Measurements from ENCODE around the gene MRPL20.

Gene MRPL20

DNA sequence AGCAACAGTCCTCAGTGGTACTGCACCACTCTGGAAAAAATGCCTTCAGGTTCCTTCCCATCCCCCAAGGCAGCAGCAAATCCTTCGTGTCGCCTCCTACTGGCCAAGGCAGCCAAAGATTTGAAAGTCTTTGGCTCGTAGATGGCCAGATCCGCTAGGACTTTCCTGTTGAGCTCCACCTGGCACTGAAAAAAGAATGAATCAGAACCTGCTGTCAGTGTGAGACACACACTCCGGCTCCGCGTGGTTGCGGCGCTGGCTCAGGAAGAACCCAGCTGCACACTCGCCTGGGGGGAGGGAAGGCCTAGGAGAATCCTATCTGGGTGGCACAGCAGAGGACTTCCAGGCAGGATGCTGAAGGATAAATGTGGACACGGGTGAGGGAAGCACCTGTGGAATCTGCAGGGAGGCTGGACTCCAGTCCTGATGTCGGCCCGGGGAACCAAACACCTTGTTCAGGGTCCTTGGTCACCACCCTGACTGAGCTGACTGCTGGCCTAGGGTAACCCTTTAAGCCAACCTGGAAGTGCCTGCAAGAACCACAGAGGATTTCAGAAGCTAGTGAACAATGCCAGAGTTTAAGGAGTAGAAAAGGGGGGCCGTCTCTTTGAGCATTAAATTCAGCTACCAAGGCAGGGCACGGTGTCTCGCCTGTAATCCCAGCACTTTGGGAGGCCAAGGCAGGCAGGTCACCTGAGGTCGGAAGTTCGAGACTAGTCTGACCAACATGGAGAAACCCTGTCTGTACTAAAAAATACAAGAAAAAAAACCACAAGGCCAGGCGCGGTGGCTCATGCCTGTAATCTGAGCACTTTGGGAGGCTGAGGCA lies 4.8 kb downstream of the MRPL20 start:
- ATAC-seq = no peak

DNA sequence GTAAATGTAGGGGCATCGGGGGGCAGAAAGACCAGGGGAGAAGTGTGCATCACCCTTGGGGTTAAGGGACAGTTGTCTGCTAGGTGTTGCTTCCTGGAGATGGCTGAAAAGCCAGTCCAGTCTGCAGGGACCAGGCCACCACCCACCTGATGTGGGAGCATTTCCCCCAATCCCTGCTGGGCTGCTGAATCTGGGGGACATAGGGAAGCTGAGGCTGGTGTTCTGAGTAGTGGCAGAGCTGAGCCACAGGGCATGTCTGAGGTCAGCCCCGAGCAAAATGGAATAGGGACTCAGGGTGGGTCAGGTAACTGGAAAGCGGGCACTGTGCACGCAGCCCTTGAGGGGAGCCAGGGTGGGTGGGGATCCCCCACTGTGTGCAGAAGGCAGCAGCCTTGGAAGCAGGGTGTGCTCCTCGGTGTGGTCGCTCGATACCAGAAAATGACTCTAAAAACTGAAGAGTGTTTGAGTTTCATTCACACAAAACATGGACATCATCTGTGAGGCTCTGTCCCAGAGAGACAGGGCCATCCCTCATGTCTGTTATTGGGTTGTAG lies 5.6 kb downstream of the MRPL20 start:
- TF ChIP-seq TCF4 (CRISPR knock-in tag; IDR thresholded peaks at IDR 0.05; ENCODE audit: borderline replicate concordance) = no peak
- TF ChIP-seq ZNF8 (CRISPR knock-in tag; IDR thresholded peaks at IDR 0.05) = no peak
- no peak for TF ChIP-seq TOX (CRISPR knock-in tag; IDR thresholded peaks at IDR 0.05; ENCODE audit: borderline replicate concordance)
- TF ChIP-seq ZNF565 (CRISPR knock-in tag; conservative IDR thresholded peaks at IDR 0.05; ENCODE audit: low read depth) = no peak
- no peak for TF ChIP-seq ARNTL (CRISPR knock-in tag; IDR thresholded peaks at IDR 0.05; ENCODE audit: borderline replicate concordance, low read depth)
- no peak for TF ChIP-seq ZFP30 (CRISPR knock-in tag; IDR thresholded peaks at IDR 0.05)
- no peak for ATAC-seq

More for the DNA sequence above, 4.8 kb downstream of the MRPL20 start:
- TF ChIP-seq ZFP3 (CRISPR knock-in tag; IDR thresholded peaks at IDR 0.05) = no peak
- TF ChIP-seq ZC3H10 (CRISPR knock-in tag; IDR thresholded peaks at IDR 0.05) = no peak
- TF ChIP-seq, protein P1, sequence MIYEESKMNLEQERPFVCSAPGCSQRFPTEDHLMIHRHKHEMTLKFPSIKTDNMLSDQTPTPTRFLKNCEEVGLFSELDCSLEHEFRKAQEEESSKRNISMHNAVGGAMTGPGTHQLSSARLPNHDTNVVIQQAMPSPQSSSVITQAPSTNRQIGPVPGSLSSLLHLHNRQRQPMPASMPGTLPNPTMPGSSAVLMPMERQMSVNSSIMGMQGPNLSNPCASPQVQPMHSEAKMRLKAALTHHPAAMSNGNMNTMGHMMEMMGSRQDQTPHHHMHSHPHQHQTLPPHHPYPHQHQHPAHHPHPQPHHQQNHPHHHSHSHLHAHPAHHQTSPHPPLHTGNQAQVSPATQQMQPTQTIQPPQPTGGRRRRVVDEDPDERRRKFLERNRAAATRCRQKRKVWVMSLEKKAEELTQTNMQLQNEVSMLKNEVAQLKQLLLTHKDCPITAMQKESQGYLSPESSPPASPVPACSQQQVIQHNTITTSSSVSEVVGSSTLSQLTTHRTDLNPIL (CRISPR knock-in tag; IDR thresholded peaks at IDR 0.05; ENCODE audit: low read depth) = no peak
- no peak for TF ChIP-seq OSR1 (CRISPR knock-in tag; IDR thresholded peaks at IDR 0.05)
- TF ChIP-seq PPARA (CRISPR knock-in tag; IDR thresholded peaks at IDR 0.05; ENCODE audit: borderline replicate concordance) = no peak
- no peak for TF ChIP-seq GLIS3 (CRISPR knock-in tag; IDR thresholded peaks at IDR 0.05)
- no peak for TF ChIP-seq ZNF565 (CRISPR knock-in tag; conservative IDR thresholded peaks at IDR 0.05; ENCODE audit: low read depth)
- TF ChIP-seq TCF4 (CRISPR knock-in tag; IDR thresholded peaks at IDR 0.05; ENCODE audit: borderline replicate concordance) = no peak
- TF ChIP-seq, protein P2, sequence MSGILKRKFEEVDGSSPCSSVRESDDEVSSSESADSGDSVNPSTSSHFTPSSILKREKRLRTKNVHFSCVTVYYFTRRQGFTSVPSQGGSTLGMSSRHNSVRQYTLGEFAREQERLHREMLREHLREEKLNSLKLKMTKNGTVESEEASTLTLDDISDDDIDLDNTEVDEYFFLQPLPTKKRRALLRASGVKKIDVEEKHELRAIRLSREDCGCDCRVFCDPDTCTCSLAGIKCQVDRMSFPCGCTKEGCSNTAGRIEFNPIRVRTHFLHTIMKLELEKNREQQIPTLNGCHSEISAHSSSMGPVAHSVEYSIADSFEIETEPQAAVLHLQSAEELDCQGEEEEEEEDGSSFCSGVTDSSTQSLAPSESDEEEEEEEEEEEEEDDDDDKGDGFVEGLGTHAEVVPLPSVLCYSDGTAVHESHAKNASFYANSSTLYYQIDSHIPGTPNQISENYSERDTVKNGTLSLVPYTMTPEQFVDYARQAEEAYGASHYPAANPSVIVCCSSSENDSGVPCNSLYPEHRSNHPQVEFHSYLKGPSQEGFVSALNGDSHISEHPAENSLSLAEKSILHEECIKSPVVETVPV (CRISPR knock-in tag; IDR thresholded peaks at IDR 0.05) = no peak
- no peak for TF ChIP-seq CSDC2 (CRISPR knock-in tag; IDR thresholded peaks at IDR 0.05)
- no peak for TF ChIP-seq SNAI2 (CRISPR knock-in tag; IDR thresholded peaks at IDR 0.05)
- TF ChIP-seq, protein P3, sequence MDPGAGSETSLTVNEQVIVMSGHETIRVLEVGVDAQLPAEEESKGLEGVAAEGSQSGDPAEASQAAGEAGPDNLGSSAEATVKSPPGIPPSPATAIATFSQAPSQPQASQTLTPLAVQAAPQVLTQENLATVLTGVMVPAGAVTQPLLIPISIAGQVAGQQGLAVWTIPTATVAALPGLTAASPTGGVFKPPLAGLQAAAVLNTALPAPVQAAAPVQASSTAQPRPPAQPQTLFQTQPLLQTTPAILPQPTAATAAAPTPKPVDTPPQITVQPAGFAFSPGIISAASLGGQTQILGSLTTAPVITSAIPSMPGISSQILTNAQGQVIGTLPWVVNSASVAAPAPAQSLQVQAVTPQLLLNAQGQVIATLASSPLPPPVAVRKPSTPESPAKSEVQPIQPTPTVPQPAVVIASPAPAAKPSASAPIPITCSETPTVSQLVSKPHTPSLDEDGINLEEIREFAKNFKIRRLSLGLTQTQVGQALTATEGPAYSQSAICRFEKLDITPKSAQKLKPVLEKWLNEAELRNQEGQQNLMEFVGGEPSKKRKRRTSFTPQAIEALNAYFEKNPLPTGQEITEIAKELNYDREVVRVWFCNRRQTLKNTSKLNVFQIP (CRISPR knock-in tag; IDR thresholded peaks at IDR 0.05; ENCODE audit: borderline replicate concordance, low read depth) = no peak
- no peak for TF ChIP-seq BACH2 (CRISPR knock-in tag; IDR thresholded peaks at IDR 0.05; ENCODE audit: borderline replicate concordance)
- TF ChIP-seq ARNTL (CRISPR knock-in tag; IDR thresholded peaks at IDR 0.05; ENCODE audit: borderline replicate concordance, low read depth) = no peak
- no peak for TF ChIP-seq TOX (CRISPR knock-in tag; IDR thresholded peaks at IDR 0.05; ENCODE audit: borderline replicate concordance)
- no peak for TF ChIP-seq RARB (CRISPR knock-in tag; IDR thresholded peaks at IDR 0.05)
- no peak for TF ChIP-seq ZFP30 (CRISPR knock-in tag; IDR thresholded peaks at IDR 0.05)
- no peak for TF ChIP-seq ZNF70 (CRISPR knock-in tag; IDR thresholded peaks at IDR 0.05)
- no peak for TF ChIP-seq ISL1 (CRISPR knock-in tag; IDR thresholded peaks at IDR 0.05)
- TF ChIP-seq, protein P4, sequence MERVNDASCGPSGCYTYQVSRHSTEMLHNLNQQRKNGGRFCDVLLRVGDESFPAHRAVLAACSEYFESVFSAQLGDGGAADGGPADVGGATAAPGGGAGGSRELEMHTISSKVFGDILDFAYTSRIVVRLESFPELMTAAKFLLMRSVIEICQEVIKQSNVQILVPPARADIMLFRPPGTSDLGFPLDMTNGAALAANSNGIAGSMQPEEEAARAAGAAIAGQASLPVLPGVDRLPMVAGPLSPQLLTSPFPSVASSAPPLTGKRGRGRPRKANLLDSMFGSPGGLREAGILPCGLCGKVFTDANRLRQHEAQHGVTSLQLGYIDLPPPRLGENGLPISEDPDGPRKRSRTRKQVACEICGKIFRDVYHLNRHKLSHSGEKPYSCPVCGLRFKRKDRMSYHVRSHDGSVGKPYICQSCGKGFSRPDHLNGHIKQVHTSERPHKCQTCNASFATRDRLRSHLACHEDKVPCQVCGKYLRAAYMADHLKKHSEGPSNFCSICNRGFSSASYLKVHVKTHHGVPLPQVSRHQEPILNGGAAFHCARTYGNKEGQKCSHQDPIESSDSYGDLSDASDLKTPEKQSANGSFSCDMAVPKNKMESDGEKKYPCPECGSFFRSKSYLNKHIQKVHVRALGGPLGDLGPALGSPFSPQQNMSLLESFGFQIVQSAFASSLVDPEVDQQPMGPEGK (CRISPR knock-in tag; IDR thresholded peaks at IDR 0.05; ENCODE audit: borderline replicate concordance) = no peak

DNA sequence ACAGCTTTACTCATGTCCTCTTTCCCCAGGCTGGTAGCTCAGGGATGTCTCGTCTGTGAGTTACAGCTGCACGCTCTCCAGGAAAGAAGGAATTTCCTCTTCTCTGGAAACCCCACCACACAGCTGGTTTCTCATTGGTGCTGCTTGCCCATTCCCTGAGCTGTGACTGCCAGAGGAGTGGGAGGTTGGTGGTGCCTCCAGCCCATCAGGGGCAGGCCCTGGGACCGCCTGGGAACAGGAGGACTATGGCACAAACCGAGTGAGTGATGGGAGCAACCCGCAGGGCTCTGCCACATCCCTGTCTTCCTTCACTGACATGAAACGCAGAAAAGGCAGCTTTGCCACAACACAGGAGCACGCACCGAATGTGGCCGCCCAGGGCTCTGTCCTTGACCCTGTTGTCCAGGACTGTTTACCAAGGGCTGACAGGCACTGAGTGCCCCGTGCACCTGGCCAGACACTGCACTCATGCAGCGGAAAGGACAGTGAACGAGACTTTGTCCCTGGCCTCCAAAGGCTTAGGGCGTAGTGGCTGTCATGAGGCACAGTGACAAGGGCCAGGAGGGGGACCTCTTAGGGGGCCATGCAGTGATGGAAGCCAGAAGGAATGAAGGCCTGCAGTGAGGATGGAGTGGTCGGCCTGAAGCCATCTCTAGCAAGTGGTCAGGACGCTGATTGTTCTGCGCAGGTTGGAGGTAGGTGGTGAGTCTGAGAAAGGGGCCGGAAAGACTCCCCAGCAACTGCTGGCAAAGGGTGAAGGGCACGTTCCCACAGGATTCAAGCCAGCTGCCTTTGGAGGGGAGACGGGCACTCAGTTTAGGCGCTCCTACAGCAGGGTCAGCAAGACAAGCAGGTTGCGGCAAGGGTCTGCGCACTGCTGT lies 6.3 kb downstream of the MRPL20 start:
- no peak for TF ChIP-seq PPARA (CRISPR knock-in tag; IDR thresholded peaks at IDR 0.05; ENCODE audit: borderline replicate concordance)
- no peak for TF ChIP-seq ZFP30 (CRISPR knock-in tag; IDR thresholded peaks at IDR 0.05)
- ATAC-seq = no peak

All from SK-N-SH treated with all-trans-retinoic acid at 6 μM for 48 hours (cell line).